PC-3 (cell line): ENCODE data around the gene CA10.

Experiments
- EZH2phosphoT487 ChIP-seq: fragments of 300-600 bp; sonication (generic); IDR thresholded peaks from 2 replicates; pipeline ENCODE4 v1.6.1; 2018; ENCODE audit warnings: mild to moderate bottlenecking, antibody characterized with exemption, low read length, borderline replicate concordance
- TF ChIP-seq, protein P1 (sequence below): fragments of 300-600 bp; sonication (generic); conservative IDR thresholded peaks from 2 replicates; pipeline ENCODE4 v1.5.1; 2017; ENCODE audit warnings: antibody characterized with exemption, low read depth, mild to moderate bottlenecking, low read length

DNA sequence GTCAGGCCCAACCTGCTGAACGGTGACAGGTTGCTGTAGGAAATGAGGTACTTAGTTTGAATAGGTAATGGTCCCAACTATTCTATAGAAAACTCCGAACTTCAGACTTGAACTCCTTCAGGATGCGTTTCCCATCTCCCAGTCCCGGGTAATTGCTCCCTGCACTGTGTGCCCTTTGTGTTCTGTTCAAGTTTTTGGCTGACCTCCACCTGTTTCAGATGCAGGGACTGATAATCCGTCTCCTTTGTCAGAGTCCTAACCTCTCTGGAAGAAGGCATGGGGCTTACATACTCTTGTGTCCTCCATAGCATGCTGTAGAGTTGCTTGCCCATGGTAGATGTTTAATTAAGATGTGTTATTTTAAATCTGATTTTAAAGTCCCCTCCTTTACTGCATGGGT is 547.7 kb downstream of the CA10 start:
- TF ChIP-seq, protein P1, sequence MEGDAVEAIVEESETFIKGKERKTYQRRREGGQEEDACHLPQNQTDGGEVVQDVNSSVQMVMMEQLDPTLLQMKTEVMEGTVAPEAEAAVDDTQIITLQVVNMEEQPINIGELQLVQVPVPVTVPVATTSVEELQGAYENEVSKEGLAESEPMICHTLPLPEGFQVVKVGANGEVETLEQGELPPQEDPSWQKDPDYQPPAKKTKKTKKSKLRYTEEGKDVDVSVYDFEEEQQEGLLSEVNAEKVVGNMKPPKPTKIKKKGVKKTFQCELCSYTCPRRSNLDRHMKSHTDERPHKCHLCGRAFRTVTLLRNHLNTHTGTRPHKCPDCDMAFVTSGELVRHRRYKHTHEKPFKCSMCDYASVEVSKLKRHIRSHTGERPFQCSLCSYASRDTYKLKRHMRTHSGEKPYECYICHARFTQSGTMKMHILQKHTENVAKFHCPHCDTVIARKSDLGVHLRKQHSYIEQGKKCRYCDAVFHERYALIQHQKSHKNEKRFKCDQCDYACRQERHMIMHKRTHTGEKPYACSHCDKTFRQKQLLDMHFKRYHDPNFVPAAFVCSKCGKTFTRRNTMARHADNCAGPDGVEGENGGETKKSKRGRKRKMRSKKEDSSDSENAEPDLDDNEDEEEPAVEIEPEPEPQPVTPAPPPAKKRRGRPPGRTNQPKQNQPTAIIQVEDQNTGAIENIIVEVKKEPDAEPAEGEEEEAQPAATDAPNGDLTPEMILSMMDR, result no peak
- no peak for TF ChIP-seq EZH2phosphoT487
